SK-N-SH (cell line): ENCODE results near the gene HMGCL. TPM values are rescaled to one million over a fixed set of nuclear protein-coding genes. Genes with fewer than 3 reads are reported as not detected.
A peak's percentile ranks its signal among the peaks of the same experiment; 100 is the strongest.
"Not testable (repeated sequence)": the region's sequence is repeated elsewhere in the genome, so short reads cannot be mapped to it uniquely, and the experiment has no call there.

Source experiments
- CTCF ChIA-PET: fragments of 300-600, 350-600 bp; formaldehyde crosslinking; extraction: SDS; loops from one replicate; lab custom pipeline; 2021; lab: Yijun Ruan, JAX
- POLR2A ChIA-PET: fragments of 350-600 bp; sonication (Branson Sonifier 250); formaldehyde crosslinking; extraction: SDS; loops from one replicate; lab custom pipeline; 2020; ENCODE audit warnings: antibody characterized with exemption, inconsistent platforms; lab: Yijun Ruan, JAX
- DNase-seq: peaks from one replicate; pipeline ENCODE4 v3.0.0; 2012
- H2AFZ ChIP-seq: fragments of 200-600 bp; sonication (generic); 2 replicates; pipeline ENCODE4 v1.8.1; 2016; ENCODE audit warnings: antibody characterized with exemption, mild to moderate bottlenecking, low read depth
- H3F3A ChIP-seq: fragments of 200-600 bp; sonication (generic); replicated peaks from 2 replicates; pipeline ENCODE3; 2016; ENCODE audit warnings: antibody characterized with exemption, mild to moderate bottlenecking; ENCODE audit not compliant: insufficient read depth
- H3K27ac ChIP-seq, 2 experiments: fragments of 200-500 bp in 1 of 2; fragments of 200-600 bp in 1 of 2; sonication (Bioruptor generic) in 1 of 2; sonication (generic), shearing (Covaris generic) in 1 of 2; 2 replicates each; pipeline versions ENCODE4 v1.5.1 to v1.6.1; 2014 to 2016; ENCODE audit warnings: low read depth in 2 of 2, inconsistent platforms in 1 of 2, low read length in 1 of 2, mild to moderate bottlenecking in 1 of 2, mixed read lengths in 1 of 2
- H3K27me3 ChIP-seq: fragments of 200-600 bp; sonication (generic), shearing (Covaris generic); 2 replicates; pipeline ENCODE4 v1.6.1; 2016; ENCODE audit warnings: mixed run types; ENCODE audit not compliant: insufficient read depth
- H3K36me3 ChIP-seq, 2 experiments: fragments of 200-500 bp in 1 of 2; fragments of 200-600 bp in 1 of 2; sonication (Bioruptor generic) in 1 of 2; sonication (generic) in 1 of 2; replicated peaks in 1 of 2; 2 replicates each; pipeline versions ENCODE3 to v1.5.1; 2014 to 2016; ENCODE audit warnings: low read length in 1 of 2, mild to moderate bottlenecking in 1 of 2; ENCODE audit not compliant: insufficient read depth in 2 of 2, control insufficient read depth in 1 of 2
- H3K4me1 ChIP-seq, 2 experiments: fragments of 200-500 bp in 1 of 2; fragments of 200-600 bp in 1 of 2; sonication (Bioruptor generic) in 1 of 2; sonication (generic), shearing (Covaris generic) in 1 of 2; 2 replicates each; pipeline versions ENCODE4 v1.5.1 to v1.6.1; 2014 to 2016; ENCODE audit warnings: low read depth in 1 of 2, low read length in 1 of 2, mixed run types in 1 of 2; ENCODE audit not compliant: insufficient read depth in 2 of 2, control insufficient read depth in 1 of 2
- H3K4me2 ChIP-seq: fragments of 200-600 bp; sonication (generic), shearing (Covaris generic); 2 replicates; pipeline ENCODE4 v1.6.1; 2017; ENCODE audit warnings: mixed run types
- H3K4me3 ChIP-seq, 2 experiments: fragments of 200-500 bp in 1 of 2; fragments of 200-600 bp in 1 of 2; sonication (Bioruptor generic) in 1 of 2; sonication (generic), shearing (Covaris generic) in 1 of 2; 2 replicates each; pipeline versions ENCODE4 v1.5.1 to v1.8.1; 2014 to 2016; ENCODE audit warnings: low read depth in 2 of 2, inconsistent platforms in 1 of 2, low read length in 1 of 2, mild to moderate bottlenecking in 1 of 2, mixed read lengths in 1 of 2, moderate library complexity in 1 of 2
- H3K79me2 ChIP-seq: fragments of 200-600 bp; sonication (generic); 2 replicates; pipeline ENCODE4 v1.8.1; 2017; ENCODE audit warnings: mild to moderate bottlenecking; ENCODE audit not compliant: insufficient read depth
- H3K9ac ChIP-seq: fragments of 200-600 bp; sonication (generic); 2 replicates; pipeline ENCODE4 v1.6.1; 2017; ENCODE audit warnings: mixed run types
- H3K9me2 ChIP-seq: fragments of 200-600 bp; sonication (generic); 2 replicates; pipeline ENCODE4 v1.6.1; 2017; ENCODE audit warnings: mixed run types
- H3K9me3 ChIP-seq: fragments of 200-600 bp; sonication (generic); 2 replicates; pipeline ENCODE4 v1.6.1; 2017; ENCODE audit warnings: mixed run types, mild to moderate bottlenecking, moderate library complexity
- H4K20me1 ChIP-seq: fragments of 200-600 bp; sonication (generic); 2 replicates; pipeline ENCODE4 v1.6.1; 2017; ENCODE audit warnings: mild to moderate bottlenecking, mixed run types; ENCODE audit not compliant: insufficient read depth
- CTCF ChIP-seq: fragments of 200-600 bp; sonication (generic); IDR thresholded peaks from 2 replicates; pipeline ENCODE4 v1.6.1; 2017; ENCODE audit warnings: antibody characterized with exemption, mild to moderate bottlenecking, moderate library complexity
- ELF1 ChIP-seq: IDR thresholded peaks from 2 replicates; pipeline ENCODE4 v1.4.0; 2012
- RAD21 ChIP-seq: IDR thresholded peaks from 2 replicates; pipeline ENCODE4 v1.6.1; 2012; ENCODE audit warnings: mild to moderate bottlenecking, low read length
- WGBS: methylation state at CpG from one replicate; pipeline ENCODE4 v1.1.6; 2017; ENCODE audit warnings: low lambda C conversion rate; 5-methylcytosine and 5-hydroxymethylcytosine counted together
- polyA plus RNA-seq, 3 experiments: library from polyadenylated mRNA; depleted of rRNA; stranded (reverse); fragments of >200 nt; gene quantifications; 2 replicates each; pipeline ENCODE4 v1.2.3, GENCODE V29; 2012

HMGCL gene
- polyA plus RNA-seq, 1 of the 3 experiments (the other 2 are of a cell fraction): 28.2 TPM

- Histone ChIP-seq H3F3A (no peaks in the 10 kb centered on the region), H3K4me3 (no peak overlapping the region), H3K4me2 (no peak overlapping the region), H3K27ac (no peak overlapping the region), H3K27me3 (no peaks in the 10 kb centered on the region)
- no peak for TF ChIP-seq ELF1
- peak; percentile 25 for TF ChIP-seq CTCF
- peak; percentile 49 for TF ChIP-seq RAD21
- TF ChIP-seq, all 33 proteins: peak for 2
- Histone ChIP-seq H3K9ac (no peak overlapping the region), H3K9me3 (no peaks in the 10 kb centered on the region), H3K79me2 (no peaks in the 10 kb centered on the region), H3K9me2 (no peaks in the 10 kb centered on the region), H3K4me1 (no peaks in the 10 kb centered on the region), H3K36me3 (peaks cover 0 to 8% of the 10 kb centered on the region in 2 experiments), H2AFZ (no peak overlapping the region), H4K20me1 (no peaks in the 10 kb centered on the region)
- 11% methylated on average over 2 of the region's 2 CpGs for WGBS
- peak; percentile 32 for DNase-seq
- POLR2A ChIA-PET: no interaction called here
- CTCF ChIA-PET: interaction anchor here (1.0 to 1.5 kb wide), 3 partner anchors 16 to 83 kb away, joined by 3 read pairs; no protein-coding TSS in a partner anchor
These were observed 29.3 kb upstream of the HMGCL start for GRCh38 chr1:23854568-23854967.

DNA sequence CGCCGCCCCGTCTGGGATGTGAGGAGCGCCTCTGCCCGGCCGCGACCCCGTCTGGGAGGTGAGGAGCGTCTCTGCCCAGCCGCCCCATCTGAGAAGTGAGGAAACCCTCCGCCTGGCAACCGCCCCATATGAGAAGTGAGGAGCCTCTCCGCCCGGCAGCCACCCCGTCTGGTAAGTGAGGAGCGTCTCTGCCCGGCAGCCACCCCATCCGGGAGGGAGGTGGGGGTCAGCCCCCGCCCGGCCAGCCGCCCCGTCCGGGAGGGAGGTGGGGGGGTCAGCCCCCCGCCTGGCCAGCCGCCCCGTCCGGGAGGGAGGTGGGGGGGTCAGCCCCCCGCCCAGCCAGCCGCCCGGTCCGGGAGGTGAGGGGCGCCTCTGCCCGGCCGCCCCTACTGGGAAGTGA lies 27.9 kb upstream of the HMGCL start:
- CTCF ChIA-PET, H3K27me3 ChIP-seq, H4K20me1 ChIP-seq, H3K4me3 ChIP-seq, DNase-seq, H2AFZ ChIP-seq, H3K9me2 ChIP-seq, POLR2A ChIA-PET, H3K9me3 ChIP-seq, H3K27ac ChIP-seq, H3K9ac ChIP-seq, H3K79me2 ChIP-seq, H3K4me2 ChIP-seq, H3K4me1 ChIP-seq, H3K36me3 ChIP-seq, H3F3A ChIP-seq: not testable (repeated sequence)
- 91% methylated on average over 10 of the region's 34 CpGs for WGBS

- H3K27ac ChIP-seq, H3K9ac ChIP-seq, DNase-seq, POLR2A ChIA-PET, CTCF ChIA-PET, H3K4me1 ChIP-seq, H3F3A ChIP-seq, H3K9me3 ChIP-seq, H3K4me3 ChIP-seq, H3K9me2 ChIP-seq, H3K79me2 ChIP-seq, H3K27me3 ChIP-seq, H4K20me1 ChIP-seq, H3K4me2 ChIP-seq, H2AFZ ChIP-seq: not testable (repeated sequence)
- peaks cover 5 to 14% of the 10 kb centered on the region in 2 experiments for H3K36me3 ChIP-seq
These were observed 26.2 kb upstream of the HMGCL start for GRCh38 chr1:23851406-23851805.
